NCI-H1092 treated with DMSO at 0.1 percent for 48 hours (cell line): ENCODE measurements around the gene SMIM28.

Source experiments
- DNase-seq: peaks from one replicate; lab custom pipeline; 2025; lab: John Stamatoyannopoulos, UW

SMIM28 gene

DNA sequence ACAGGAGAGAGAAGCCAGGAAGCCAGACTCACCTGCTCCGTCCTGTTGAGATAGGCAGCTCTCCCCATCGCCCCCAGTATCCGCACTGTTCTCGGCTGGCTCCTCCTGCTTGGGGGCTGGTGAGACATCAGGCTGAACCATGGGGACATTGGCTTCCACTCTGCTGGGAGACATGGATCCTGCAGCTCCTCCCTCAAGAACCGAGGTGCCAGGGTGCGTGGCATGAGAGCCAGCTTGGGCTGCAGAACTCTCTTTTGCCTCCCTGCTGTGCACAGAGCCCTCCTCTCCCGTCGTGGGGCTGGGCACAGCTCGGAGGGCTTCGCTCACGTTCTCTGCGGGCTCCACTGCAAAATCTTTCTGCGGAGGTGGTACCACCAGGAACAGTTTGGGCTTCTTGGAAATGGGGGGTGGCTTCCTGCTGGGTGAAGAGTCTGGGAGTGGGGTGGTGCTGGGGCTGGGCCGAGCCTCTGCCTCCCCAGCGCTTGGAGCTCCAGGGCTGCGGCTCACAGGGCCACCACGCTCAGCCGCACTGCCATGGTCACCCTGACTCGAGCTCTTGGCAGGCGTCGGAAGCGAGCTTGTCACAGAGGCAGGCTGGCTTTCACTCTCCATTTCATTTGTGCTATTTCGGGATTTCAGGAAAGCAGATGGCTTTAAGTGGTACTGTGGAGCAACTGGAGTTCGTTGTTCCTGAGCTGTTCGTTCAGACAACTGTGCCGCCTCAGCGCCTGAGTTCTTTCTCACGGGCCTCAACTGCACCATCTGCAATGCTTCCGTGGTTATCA is 52.8 kb downstream of the SMIM28 start:
- no peak for DNase-seq

- no peak for DNase-seq
Observed at GRCh38 chr6:138431256-138432062, 53.8 kb downstream of the SMIM28 start.

DNA sequence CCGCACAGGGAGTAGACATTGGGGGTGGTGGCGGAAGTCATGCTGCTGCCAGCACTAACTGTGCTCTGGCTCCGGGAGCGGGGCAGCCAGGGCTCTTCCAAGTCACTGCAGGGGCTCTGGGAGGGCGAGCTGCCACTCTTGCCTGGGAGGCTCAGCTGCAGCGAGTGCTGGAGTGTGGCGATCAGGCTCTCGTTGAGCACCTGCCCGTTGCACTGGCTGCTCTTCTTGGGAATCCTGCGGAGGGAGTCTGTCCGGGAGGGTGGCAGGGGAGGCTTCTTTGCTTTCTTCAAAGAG is 54.3 kb downstream of the SMIM28 start:
- DNase-seq = no peak
